DMS 273 (cell line): ENCODE data around the gene UGT1A9.

Experiments
- DNase-seq: peaks from one replicate; lab custom pipeline; 2025; ENCODE audit not compliant: unreplicated experiment; lab: John Stamatoyannopoulos, UW

UGT1A9 gene

DNA sequence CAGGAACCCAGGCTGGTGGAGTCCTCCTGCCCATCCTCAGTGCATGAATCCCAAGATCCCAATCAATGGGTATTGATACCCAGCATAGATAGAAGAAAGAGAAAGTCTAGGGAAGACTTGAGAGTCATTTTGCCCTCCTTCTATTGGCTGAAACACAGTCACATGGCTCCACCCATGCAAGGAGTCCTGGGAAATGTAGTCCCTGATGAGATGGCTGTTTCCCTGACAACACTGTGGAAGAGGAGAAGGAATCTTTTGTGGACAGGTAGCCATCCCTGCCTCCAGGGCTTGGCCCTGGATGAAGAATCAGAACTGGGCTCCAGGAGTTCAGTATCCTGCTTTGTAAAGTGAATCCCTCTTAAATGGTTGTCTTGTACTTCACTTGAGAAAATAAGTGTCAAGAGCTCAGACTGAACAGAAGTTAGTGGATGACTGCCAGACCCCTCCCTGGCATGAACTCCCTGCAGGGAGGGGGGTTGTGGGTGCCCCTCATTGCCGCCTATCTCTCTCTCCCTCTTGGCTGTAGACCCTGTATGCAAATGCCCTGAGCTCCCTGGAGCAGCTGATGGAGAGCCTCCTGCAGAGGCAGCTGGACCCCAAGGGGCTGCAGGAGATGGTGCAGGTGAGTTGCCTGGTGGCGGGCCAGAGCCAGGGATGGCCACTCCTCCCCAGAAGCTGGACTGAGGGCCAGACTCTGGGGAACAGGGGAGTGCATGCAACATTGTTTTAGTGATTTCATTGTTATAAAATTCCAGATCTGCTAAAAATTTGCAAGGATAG lies 142.5 kb downstream of the UGT1A9 start:
- DNase-seq: peak; percentile 44

DNA sequence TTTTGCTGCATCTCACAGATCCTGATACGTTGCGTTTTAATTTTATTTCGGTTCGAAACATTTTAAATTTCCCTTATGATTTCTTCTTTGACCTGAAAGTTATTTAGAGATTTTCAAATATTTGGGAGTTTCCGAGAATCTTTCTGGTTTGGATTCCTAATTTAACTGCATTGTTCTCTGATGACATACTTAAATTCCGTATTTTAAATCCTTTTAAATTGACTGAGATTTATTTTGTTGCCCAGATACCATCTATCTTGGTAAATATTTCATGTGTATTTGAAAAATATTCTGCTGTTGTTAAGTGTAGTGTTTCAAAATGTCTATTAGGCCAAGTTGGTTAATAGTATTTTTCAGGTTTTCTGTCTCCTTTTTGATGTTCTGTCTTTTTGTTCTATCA lies 144.2 kb downstream of the UGT1A9 start:
- DNase-seq: no peak

DNA sequence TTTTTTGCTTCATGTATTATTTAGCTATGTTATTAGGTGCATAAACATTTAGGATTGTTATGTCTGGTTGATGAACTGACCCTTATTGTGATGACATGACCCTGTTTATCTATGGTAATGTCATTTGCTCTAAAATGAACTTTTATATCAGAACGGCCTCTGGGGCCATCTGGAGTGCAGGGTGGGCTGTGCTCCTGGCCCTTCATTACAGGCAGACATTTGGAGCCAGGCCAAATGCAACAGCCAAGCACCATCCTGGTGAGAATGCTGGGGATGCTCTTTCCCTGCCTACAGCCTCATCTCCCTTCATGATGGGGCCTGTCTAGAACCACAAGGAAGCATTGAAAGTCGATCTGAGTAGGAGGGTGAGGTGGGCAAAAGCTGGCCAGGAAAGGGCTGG lies 144.6 kb downstream of the UGT1A9 start:
- peak; percentile 70 for DNase-seq

DNA sequence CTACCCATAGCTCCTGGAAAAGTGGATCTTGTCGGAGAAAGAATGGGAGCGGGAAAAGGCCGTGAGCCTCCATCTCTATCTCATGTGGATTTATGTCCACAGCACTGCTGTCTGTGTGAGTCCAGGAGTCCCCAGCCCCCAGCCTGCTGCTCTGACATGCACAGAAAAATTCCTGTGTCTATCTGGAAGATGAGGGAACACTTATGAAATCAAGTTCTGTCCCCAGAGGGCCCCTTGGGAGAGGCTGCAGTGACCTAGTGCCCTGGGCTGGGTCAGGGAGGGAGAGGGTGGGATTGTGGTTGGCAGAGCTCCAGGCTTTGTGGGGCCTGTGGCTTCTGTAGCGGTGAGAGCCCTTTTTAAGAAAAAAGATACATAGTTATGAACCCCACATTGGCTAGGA lies 145.1 kb downstream of the UGT1A9 start:
- DNase-seq: no peak

DNA sequence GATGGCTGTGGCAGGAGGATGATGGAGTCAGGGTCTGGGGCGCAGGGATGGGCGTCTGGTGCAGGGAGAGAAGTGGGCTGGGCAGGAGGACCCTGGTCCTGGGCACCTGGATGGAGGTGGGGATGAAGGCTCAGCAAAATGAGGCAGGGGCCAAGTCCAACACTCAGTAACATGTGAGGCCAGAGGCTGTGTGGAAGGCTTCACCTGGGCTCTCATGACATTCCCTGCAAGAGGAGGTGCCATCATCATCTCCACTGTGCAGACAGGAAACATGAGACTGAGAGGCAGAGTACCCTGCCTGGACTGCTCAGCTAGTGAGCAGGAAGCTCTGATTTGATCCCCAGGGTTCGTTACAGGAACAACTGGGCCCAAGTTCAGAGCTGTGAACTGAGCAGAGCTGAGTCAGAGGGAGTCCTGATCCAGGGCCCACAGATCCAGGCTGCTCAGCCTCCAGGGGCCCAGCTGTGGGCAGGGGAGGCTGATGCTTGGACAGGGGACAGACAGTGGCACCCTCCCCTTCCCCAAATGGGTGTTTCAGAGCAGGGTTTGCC lies 145.7 kb downstream of the UGT1A9 start:
- DNase-seq: no peak

DNA sequence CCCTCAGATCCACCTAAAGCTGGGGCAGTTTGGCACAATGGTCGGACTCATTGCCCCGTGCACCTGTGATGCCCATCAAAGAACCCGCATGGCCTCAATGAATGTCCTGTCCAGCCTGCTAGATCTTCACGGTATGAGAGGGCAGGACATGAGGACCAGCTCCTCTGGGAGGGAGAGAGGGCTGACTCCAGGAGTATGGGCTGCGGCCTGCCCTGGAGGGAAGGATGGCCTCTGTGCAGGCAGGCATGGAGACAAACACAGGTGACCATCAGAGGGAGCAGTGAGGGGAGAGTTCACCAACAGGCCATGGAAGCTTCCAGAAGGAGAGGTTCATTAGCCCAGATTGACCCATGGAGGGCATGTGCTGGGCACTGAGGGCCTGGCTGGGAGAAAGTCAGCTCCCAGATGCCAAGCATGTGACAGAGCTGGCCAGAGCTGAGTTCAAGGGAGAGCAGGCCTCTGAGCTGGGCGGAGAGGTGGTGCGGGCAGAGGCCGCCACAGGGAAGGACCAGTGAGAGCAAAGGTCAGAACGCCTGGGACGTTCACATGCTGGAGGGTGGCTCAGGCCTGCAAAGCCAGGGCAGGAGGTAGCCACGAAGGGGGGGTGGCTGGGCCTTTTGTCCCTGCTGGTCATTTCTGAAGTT lies 146.4 kb downstream of the UGT1A9 start:
- DNase-seq: no peak

DNA sequence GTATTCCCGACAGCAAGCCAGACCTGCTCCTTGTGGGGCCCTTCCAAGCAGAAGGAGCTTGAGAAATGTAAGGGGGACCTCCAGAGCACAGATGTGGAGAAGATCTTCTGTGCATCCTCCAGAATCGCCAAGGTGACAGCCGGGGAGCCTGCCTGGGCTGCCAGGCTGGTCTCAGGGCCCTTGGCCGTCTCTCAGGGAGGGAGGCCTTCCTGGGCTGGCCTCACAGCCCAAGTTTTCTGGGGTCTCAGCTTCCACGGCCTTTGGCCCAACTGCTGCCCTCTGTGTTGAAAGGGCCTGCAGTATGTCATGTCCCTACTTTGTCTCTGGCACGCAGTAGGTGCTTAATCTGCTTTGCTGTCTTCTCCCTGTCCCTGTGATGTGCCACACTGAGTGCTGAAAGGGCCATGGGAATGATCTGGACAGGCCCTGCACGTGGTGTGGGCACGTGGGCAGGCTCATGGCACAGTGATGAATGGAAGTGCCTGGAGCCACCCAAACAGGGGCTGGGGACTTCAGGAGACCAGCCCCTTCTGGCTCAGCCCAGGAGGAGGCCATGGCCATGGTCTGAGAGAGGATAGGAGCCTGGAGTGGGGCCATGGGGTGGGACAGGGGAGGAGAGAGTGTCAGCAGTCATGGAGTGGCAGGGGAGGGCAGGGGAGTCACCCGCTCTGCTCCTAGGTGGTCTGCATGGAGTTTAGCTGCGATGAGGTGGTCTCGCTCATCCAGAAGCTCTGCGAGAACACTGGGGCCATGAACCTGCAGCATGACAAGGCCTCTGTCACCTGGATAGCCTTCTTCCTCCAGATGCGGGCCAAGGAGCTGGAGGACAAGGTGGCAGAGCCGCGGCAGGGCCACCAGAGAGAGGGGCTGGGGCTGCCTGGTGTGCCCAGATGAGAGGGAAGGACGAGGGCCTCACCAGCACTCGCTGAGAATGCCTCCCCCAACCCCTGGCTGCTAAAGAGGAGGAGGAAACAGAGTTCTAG lies 147.2 kb downstream of the UGT1A9 start:
- DNase-seq: no peak

DNA sequence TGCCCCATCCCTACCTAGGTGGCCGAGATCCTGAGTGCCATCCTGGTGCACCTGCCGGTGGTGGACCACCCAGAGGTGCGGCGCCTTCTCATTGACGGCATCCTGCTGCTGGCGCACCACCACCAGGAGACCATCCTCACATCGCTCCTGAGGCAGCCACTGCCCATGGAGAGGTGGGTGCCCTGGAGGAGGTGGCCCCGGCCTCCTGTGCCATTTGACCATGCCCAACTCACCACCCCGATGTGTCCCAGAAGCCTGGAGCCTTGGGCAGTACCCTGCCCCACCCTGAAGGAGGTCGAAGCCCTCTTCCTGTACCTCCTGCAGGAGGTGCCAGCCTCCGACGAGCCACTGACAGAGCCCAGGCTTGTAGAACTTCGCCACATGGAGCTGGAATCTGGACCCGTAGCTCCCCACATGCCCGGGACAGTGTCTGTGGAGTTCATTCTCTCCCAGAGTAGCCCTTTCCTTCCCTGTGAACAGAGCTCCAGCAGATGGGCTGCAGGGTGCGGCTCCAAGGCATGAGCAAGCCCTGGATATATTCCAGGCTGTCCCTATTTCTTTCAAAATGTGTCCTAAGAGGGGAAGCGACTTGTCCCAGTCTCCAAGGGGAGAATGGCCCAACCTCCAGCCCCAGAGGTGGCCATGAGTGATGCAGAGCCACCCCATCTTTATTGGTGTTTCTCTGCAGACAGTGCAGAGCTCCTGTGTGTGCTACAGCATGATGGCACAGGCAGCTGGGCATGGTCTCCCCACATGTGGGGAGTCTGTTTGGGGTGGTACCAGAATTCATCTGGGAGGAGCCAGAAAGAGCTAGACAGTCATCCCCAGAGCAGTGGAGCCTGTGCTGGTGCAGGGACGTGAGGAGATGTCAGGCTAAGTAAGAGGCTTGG lies 148.4 kb downstream of the UGT1A9 start:
- no peak for DNase-seq

DNA sequence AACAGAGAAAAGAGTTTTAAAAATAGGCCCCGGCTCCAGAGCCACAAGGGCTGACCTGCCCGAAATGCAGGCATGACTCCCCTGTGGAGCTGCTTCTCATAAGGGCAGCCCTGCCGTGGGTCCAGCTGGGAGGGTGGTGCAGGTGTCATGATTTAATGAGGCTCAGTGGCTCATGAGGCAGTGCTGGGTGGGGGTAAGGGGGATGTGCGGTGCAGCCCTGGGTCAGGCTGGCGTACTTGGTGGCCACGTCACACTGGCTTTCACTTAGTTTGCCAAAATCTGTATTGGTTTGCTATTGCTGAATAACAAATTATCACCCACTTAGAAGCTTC lies 149.0 kb downstream of the UGT1A9 start:
- no peak for DNase-seq

DNA sequence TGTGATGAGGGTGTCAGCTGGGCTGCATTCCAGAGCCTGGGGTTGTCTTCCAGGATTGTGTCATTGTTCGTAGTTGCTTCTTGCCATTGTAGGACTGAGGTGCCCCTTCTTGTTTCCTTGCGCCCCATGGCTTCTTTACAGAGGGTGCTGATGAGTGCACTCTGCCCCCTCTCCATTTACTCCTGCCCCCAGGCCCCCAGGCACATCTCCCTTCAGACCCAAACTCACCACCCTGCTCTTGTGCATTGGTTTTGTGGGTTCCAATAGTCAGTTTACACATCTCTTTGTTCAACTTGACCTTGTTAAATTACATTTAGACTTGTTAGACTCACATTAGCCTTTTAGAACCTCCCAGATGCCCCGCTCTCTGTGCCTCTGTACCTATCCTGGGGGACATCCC lies 149.5 kb downstream of the UGT1A9 start:
- no peak for DNase-seq

DNA sequence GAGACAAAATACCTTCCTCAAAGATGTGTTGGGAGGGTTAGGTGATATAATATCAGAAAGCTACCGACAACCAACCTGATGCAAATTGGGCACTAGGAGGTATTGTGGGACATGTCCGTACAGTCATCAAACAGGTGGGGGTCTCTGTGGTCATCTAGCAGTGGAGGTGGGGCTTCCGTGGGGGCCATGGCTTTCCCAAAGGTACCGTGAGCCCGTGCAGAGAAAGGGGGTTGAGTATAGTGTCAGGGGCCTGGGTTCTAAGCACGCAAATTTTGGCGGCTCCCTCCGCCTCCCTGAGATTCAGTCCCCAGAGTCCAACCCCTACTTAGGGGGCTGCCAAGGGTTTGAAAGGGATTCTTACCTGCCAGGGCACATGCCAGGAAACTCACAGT lies 150.0 kb downstream of the UGT1A9 start:
- no peak for DNase-seq

DNA sequence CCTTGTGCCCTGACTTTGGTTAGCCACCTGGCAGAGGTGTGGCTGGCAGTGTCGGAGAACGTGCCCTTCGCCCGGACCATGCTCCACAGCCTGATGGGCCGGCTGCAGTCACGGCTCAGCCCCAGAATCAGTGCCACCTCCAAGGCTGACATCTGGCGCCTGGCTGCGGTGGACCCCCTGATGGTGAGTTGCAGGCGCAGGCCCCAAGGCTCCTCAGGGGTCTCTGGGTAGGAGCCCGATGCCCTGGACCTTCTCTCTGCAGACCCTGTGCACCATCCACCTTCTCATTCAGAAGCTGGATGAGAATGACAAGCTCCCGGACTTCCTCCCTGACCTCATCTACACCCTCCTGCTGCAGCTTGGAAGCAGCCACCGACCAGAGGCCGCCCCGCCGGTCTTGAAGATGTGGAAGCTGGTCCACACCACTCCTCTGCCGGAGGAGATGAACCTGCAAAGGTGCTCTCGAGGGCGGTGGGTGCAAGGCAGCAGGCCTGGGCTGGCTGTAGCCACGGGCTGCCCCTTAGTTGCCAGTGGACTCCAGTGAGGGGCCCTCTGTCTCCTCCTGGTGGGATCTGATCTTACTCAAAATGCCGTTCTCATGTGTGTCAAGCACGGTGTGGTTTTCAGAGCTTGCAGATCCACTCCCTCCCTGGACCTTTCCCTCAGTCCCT lies 150.5 kb downstream of the UGT1A9 start:
- no peak for DNase-seq
